HCT116 (cell line): ENCODE results near the gene BPTF. TPM values are rescaled to one million over a fixed set of nuclear protein-coding genes. Genes with fewer than 3 reads are reported as not detected.

Experiments
- ATAC-seq: fragments of 200-7000 bp; cut with Tn5 transposase; 2 replicates; pipeline ENCODE4 v1.9.1; 2020; ENCODE audit warnings: mild to moderate bottlenecking, moderate library complexity
- BruUV-seq: library from RNA; stranded (reverse); fragments of 400-500 nt; replicated peaks from 2 replicates; lab custom pipeline; 2021; lab: Mats Ljungman, UMichigan
- CTCF ChIA-PET: fragments of 300-600 bp; sonication (Branson Sonifier 250); formaldehyde crosslinking; loops from one replicate; lab custom pipeline; 2021; ENCODE audit warnings: antibody characterized with exemption; lab: Charles Lee
- POLR2A ChIA-PET: fragments of 300-600, 350-600 bp; sonication (Branson Sonifier 250); formaldehyde crosslinking; loops from one replicate; lab custom pipeline; 2021; ENCODE audit warnings: antibody characterized with exemption; lab: Charles Lee
- RAD21 ChIA-PET, 2 experiments: fragments of 300-600 bp; sonication (Branson Sonifier 250); formaldehyde crosslinking; loops; one replicate each; lab custom pipeline; 2023; ENCODE audit warnings: low total read pairs in 2 of 2; ENCODE audit not compliant: uncharacterized antibody in 2 of 2, unreplicated experiment in 2 of 2, low non-redundant PET in 1 of 2; lab: Charles Lee
- DNase-seq: peaks from one replicate; pipeline ENCODE4 v3.0.0-alpha.2; 2010; ENCODE audit warnings: low read depth, low spot score
- H2AFZ ChIP-seq: fragments of 200-600 bp; shearing (Covaris generic), sonication (generic); 2 replicates; pipeline ENCODE4 v1.6.1; 2017; ENCODE audit warnings: low read depth, mixed run types, mixed read lengths, antibody characterized with exemption, low read length; ENCODE audit not compliant: poor library complexity, severe bottlenecking
- H3K27ac ChIP-seq: 2 replicates; pipeline ENCODE4 v1.5.1; 2012; ENCODE audit warnings: low read depth, low read length
- H3K27me3 ChIP-seq: fragments of 200-600 bp; sonication (generic); 2 replicates; pipeline ENCODE4 v1.6.1; 2016; ENCODE audit warnings: mixed run types, low read length, mixed read lengths; ENCODE audit not compliant: insufficient read depth
- H3K36me3 ChIP-seq, 2 experiments: fragments of 200-500 bp in 1 of 2; fragments of 200-600 bp in 1 of 2; sonication (Bioruptor generic) in 1 of 2; sonication (generic) in 1 of 2; 2 replicates each; pipeline versions ENCODE4 v1.5.1 to v1.6.1; 2014 to 2016; ENCODE audit warnings: low read length in 2 of 2, inconsistent platforms in 1 of 2, mixed read lengths in 1 of 2, mixed run types in 1 of 2; ENCODE audit not compliant: insufficient read depth in 2 of 2, control insufficient read depth in 1 of 2
- H3K4me1 ChIP-seq, 2 experiments: fragments of 200-600 bp in 1 of 2; sonication (generic) in 1 of 2; 2 replicates each; pipeline versions ENCODE4 v1.5.1 to v1.6.1; 2012 to 2017; ENCODE audit warnings: low read length in 2 of 2, inconsistent platforms in 1 of 2, mild to moderate bottlenecking in 1 of 2, mixed read lengths in 1 of 2, mixed run types in 1 of 2, moderate library complexity in 1 of 2; ENCODE audit not compliant: insufficient read depth in 2 of 2, control insufficient read depth in 1 of 2
- H3K4me2 ChIP-seq: fragments of 200-600 bp; sonication (generic); 2 replicates; pipeline ENCODE4 v1.6.1; 2017; ENCODE audit warnings: mixed run types, low read length, mixed read lengths
- H3K4me3 ChIP-seq, 2 experiments: fragments of 200-600 bp in 1 of 2; sonication (generic) in 1 of 2; replicated peaks in 1 of 2; 2 replicates each; pipeline ENCODE4 v1.5.1; 2011 to 2016; ENCODE audit warnings: low read length in 2 of 2, control low read depth in 1 of 2, low read depth in 1 of 2, mild to moderate bottlenecking in 1 of 2, mixed read lengths in 1 of 2, mixed run types in 1 of 2
- H3K79me2 ChIP-seq: fragments of 200-600 bp; sonication (generic); 2 replicates; pipeline ENCODE4 v1.6.1; 2017; ENCODE audit warnings: mild to moderate bottlenecking, mixed run types, low read length, moderate library complexity, mixed read lengths; ENCODE audit not compliant: insufficient read depth
- H3K9ac ChIP-seq: fragments of 200-600 bp; sonication (generic); 2 replicates; pipeline ENCODE4 v1.6.1; 2016; ENCODE audit warnings: low read length, mixed read lengths
- H3K9me2 ChIP-seq: fragments of 200-600 bp; sonication (generic), shearing (Covaris generic); 2 replicates; pipeline ENCODE4 v1.6.1; 2017; ENCODE audit warnings: mixed run types, mild to moderate bottlenecking, moderate library complexity; ENCODE audit not compliant: insufficient read depth
- H3K9me3 ChIP-seq, 2 experiments: fragments of 200-500 bp in 1 of 2; fragments of 200-600 bp in 1 of 2; sonication (Bioruptor generic) in 1 of 2; sonication (generic) in 1 of 2; 2 replicates each; pipeline ENCODE4 v1.6.1; 2014 to 2017; ENCODE audit warnings: low read length in 2 of 2, mixed read lengths in 2 of 2, inconsistent platforms in 1 of 2, low read depth in 1 of 2, mild to moderate bottlenecking in 1 of 2, mixed run types in 1 of 2, moderate library complexity in 1 of 2; ENCODE audit not compliant: control insufficient read depth in 1 of 2, insufficient read depth in 1 of 2
- H4K20me1 ChIP-seq: fragments of 200-600 bp; sonication (generic), shearing (Covaris generic); 2 replicates; pipeline ENCODE4 v1.6.1; 2017; ENCODE audit warnings: mixed run types, mild to moderate bottlenecking, moderate library complexity; ENCODE audit not compliant: insufficient read depth
- TCF7L2 ChIP-seq: IDR thresholded peaks from 2 replicates; pipeline ENCODE4 v1.7.0; 2011; ENCODE audit warnings: borderline replicate concordance, inconsistent platforms; ENCODE audit not compliant: insufficient read depth, insufficient read length; ENCODE audit errors: extremely low read depth
- intact Hi-C: fragments of 100-400 bp; cut with micrococcal nuclease; formaldehyde crosslinking; loops from 2 replicates; pipeline ENCODE4 v1.10.0; 2022
- total RNA-seq: library from RNA; stranded (reverse); gene quantifications from one replicate; pipeline ENCODE4 v1.2.1, GENCODE V29; 2021; ENCODE audit not compliant: unreplicated experiment

Gene BPTF
- total RNA-seq, 1 experiment from 2014 or later = 114 TPM

DNA sequence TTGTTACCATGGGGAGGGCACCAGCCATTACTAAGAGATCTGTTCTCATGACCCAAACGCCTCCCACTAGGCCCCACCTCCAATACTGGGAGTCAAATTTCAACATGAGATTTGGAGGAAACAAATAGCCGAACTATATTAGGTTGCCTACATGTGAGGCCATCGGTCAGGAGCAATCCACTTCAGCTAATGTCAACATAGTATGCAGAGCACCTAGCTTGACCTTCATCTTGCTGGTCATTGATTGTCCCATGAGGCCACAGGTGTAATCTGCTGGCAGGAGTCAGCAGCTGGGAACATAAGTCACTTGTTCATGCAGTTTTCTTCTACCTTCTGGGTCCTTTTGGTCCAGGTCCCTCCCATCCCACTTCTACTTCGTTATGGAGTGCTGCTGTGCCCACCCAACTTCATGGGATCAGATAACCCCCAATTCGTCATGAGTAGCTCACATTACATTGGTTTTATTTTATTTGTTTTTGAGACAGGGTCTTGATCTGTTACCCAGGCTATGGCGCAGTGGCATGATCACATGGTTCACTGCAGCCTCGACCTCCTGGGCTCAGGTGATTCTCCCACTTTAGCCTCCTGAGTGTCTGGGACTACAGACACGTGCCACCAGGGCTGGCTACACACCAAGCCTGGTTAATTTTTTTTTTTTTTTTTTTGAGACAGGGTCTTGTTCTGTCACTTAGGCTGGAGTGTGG is 204.4 kb downstream of the BPTF start:
- CTCF ChIA-PET = interaction anchor here (0.8 to 1.8 kb wide), 2 partner anchors 10 to 18 kb away, joined by 3 to 5 read pairs; no protein-coding TSS in a partner anchor

More for the DNA sequence above, 204.4 kb downstream of the BPTF start:
- no peaks in the 10 kb centered on the region for H3K9me2 ChIP-seq
- H3K27ac ChIP-seq = no peak overlapping the region
- DNase-seq (no peak), ATAC-seq (no peak)
- ChIA-PET RAD21 (no interaction called here), POLR2A (no interaction called here)
- H3K27me3 ChIP-seq = no peaks in the 10 kb centered on the region
- H3K4me1 ChIP-seq = peaks cover 19 to 30% of the 10 kb centered on the region in 2 experiments
- no peaks in the 10 kb centered on the region for H3K79me2 ChIP-seq
- no TSS peak for BruUV-seq
- H3K9ac ChIP-seq = no peak overlapping the region
- 0 out of 2 replicates have a peak overlapping the region, but pooled peaks have one; percentile 2 for H3K4me2 ChIP-seq
- TF ChIP-seq TCF7L2 = no peak
- H2AFZ ChIP-seq = peak overlapping the region; percentile 49
- no peaks in the 10 kb centered on the region for H3K9me3 ChIP-seq
- intact Hi-C loops = no loop called here
- H3K36me3 ChIP-seq = no peaks in the 10 kb centered on the region
- no peaks in the 10 kb centered on the region for H4K20me1 ChIP-seq
- H3K4me3 ChIP-seq = no peak overlapping the region

Other genes starting within 250 kb of the BPTF start
- 118 TPM for gene NOL11, start 107.6 kb upstream of the BPTF start, total RNA-seq
- gene C17orf58, start 171.0 kb downstream of the BPTF start, total RNA-seq = 38.1 TPM
- 330 TPM for gene KPNA2, start 210.2 kb downstream of the BPTF start, total RNA-seq